HG03575 (cell line): Measurements from ENCODE around the gene LIPC.

Source experiments
- ATAC-seq: cut with Tn5 transposase; IDR thresholded peaks from one replicate; pipeline ENCODE4 v1.9.1; 2021; ENCODE audit not compliant: unreplicated experiment, insufficient number of reproducible peaks, low FRiP score; ENCODE audit errors: extremely low read depth

The LIPC gene

DNA sequence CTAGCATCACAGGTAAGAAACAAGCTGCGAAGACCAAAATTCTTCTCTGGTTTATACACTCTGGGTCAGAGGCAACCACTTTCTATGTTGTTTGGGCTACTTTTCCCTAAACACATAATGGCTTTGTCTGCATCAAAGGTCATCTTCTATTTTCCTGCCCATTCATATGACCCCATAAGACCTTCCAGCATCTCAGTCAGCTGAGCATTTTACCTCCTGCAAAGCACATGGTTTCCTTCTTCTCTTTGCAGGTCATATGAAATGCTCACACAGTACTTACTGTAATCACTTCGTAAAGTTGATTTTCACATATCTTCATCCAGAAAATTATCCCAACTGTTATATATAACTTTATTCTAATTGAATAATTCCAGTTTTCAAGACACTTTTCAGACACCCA, 34.8 kb downstream of the LIPC start:
- ATAC-seq: no peak

GRCh38 chr15:58467121-58467721, 35.4 kb downstream of the LIPC start:
- no peak for ATAC-seq

DNA sequence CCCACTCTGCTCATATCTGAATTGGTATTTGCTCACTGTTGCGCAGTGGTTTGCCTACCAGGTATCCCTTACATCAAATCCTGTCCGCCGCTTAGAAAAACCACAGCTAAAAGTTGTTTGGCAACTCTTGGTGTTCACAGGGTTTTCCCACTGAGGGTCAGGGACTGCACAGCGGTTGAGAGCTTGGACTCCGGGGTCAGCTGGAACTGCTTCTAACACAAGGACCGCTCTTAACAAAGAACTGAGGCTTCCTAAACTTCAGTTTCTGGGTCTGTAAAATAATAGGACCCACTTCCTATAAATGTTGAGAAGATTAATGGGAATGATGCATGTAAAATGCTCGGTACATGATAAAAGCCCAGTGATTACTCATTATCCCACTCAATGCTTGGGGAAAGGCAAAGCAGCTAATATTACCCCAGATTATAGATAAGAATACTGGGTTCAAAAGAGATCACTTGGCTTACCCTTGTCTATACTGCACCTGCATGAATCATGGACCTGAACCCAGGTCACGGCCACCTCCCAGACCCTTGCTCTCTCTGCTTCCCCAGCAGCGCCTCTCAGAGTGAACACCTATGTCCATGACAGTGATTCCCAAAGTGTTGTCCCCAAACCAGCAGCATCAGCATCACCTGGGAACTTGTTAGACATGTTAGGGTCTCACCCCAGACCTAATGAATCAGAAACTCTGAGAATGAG, 36.1 kb downstream of the LIPC start:
- ATAC-seq: no peak

- ATAC-seq: no peak
Observed at GRCh38 chr15:58469432-58470353, 37.9 kb downstream of the LIPC start.

- no peak for ATAC-seq
Observed at GRCh38 chr15:58471348-58471747, 39.6 kb downstream of the LIPC start.

- ATAC-seq: no peak
Observed at GRCh38 chr15:58472221-58472620, 40.4 kb downstream of the LIPC start.

GRCh38 chr15:58472821-58473581, 41.2 kb downstream of the LIPC start:
- no peak for ATAC-seq

DNA sequence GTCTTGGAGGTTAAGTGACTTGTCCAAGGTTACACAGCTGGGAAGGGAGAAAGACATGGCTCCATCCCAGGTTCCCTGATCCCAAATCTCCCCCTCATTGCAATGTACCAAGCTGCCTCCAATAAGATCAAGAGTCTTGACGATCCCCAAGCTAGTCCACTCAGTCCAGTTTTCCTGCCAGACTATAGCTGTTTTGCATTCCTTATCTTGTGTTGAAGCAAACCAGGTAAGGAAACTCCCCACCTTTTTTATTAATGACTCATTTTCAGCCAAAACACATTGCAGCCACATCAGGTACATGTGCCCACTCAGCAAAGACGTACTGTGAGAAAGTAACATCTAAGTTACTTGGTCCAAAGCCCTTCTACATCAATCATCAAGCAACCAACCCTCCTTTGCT, 41.9 kb downstream of the LIPC start:
- no peak for ATAC-seq

DNA sequence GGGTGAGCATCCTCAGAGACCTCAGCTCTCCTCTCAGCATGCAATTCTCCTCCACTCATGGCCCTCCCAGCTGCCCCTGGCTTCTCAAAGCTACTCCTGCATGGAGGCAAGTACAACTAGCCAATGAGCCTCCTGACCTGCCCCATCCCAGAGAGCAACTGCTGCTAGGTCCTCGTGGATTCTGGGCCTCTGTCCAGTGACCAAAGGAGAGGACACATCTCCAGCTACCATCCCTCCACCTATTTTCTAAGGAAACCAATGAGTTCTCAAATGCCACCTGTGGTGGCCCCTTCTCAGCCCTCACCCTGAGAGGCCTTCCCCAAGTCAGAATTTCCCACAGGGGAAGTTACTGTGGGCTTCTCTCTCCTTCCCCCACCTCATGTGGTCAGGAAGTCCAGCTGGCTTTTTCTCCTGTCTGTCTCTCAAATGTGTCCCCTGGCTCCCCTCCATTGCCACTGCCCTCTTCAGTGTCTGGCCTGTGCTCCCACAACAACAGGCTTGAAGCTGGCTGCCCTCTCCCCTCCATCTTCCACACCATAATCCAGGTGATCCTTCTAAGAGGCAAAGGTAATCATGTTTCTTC, 43.0 kb downstream of the LIPC start:
- ATAC-seq: no peak

- no peak for ATAC-seq
Observed at GRCh38 chr15:58475573-58476524, 44.1 kb downstream of the LIPC start.

- no peak for ATAC-seq
Observed at GRCh38 chr15:58476525-58477162, 44.9 kb downstream of the LIPC start.

GRCh38 chr15:58477170-58477569, 45.4 kb downstream of the LIPC start:
- ATAC-seq: no peak

GRCh38 chr15:58478035-58478434, 46.2 kb downstream of the LIPC start:
- no peak for ATAC-seq

GRCh38 chr15:58478579-58478978, 46.8 kb downstream of the LIPC start:
- ATAC-seq: no peak

DNA sequence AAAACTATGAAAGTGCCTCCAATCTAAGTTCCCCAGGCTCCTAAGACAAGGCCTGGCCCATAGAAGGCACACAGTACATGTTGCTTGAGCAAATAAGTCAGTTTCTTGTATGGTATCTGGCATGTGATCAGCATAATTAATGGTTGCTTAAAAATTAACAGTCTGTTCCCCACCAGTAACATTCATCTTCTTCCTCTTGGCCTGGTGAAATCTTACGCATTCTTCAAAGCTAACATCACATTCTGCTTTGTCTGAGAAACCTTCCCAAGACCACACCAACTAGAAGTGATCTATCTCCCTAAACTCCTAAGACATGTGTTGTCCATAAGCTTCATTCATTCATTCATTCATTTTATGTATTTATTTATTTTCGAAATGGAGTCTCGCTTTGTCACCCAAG, 48.1 kb downstream of the LIPC start:
- no peak for ATAC-seq

DNA sequence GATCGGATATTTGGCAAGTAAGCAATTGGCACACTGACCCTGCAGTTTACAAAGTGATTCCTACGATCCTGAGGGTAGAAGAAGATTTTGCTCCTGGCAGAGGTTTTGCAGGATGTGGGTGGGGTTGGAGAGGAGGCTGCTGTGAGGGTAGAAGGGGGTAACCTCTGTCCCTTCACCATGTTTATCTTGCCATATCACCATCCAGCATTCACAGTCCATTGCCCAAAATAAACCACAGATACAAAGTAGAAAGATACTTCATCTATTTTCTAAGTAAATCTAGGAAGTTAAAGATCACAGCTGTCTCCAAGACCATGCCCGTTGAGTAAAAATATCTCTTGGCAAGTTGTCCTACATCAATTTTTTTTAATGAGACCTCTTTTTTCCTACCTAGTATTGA, 51.6 kb downstream of the LIPC start:
- no peak for ATAC-seq

DNA sequence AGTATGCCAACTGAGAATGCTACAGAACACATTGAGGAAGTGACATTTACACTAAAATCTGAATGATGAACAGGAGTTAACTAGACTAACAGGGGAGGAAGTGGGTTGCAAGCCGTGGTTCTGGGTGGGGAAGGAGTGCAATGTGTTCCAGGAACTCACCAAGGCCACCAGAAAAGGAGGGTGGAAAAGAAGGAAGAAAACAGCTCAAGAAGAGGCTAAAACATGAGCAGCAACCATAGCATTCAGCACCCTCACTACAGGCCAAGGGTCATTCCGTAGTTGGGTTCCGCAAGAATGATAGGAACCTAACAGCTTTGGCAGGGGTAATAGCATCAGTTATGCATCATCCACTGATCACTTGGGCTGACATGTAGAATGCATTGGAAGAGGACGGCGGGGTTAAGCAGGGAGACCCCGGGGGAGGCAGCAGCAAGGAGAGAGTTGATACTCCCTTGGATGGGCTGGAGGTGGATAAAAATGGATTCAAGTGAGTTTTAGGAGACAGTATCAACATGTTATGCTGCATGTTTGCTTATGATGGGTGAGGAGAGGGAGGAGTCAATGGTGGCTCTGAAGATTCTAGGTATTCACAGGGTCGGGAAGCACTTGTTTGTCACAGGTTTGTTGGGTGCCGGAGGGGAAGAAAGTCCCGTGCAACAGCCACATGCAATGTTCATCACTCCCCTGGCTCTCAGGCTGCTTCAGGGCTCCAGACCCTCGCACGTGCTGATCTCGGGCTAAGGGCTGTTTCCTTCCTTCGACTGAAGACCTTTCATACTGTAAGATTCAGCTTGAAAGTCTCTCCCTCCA, 53.2 kb downstream of the LIPC start:
- ATAC-seq: no peak
